GM21447 (cell line): Measurements from ENCODE around the gene ZIC5.

ENCODE experiments used
- ATAC-seq: cut with Tn5 transposase; IDR thresholded peaks from one replicate; pipeline ENCODE4 v1.9.1; 2021; ENCODE audit not compliant: unreplicated experiment

ZIC5 gene

DNA sequence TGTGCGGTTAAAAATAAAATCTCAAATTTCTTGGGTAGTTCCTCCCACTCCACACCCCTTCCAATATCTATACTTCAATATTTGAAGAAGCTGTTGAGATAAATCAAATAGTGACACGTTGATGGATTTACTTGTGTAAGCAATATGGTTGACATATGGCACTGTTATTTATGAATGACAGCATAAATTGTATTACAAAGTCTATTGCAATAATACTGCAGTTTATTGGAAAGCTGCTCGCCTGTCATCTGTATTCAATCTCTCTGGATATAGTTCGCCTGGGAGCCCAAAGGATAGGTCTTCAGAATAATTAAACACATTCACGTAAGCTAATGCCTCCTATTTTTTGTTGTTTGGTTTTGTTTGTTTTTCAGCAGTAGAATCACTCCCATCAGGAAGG, 5.0 kb upstream of the ZIC5 start:
- ATAC-seq = no peak

DNA sequence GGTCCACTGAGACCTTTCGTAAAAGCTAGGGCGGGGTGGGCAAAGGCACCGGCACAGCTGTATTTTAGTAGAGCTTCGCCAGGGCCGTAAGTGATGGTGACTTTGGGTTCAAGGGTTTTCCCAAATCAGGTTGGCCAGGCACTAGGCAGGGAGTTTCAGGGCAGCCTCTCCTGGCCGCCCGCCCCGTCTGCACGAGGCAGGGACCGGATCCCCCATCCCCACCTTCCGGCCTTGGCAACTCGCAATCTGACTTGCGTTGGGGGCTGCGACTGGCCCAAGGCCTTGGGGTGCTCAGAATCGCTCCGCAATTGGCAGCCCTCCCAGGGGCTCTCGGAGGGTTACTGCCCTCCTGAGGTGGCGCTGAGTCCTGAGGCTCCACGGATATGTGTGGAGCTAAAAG, 4.1 kb upstream of the ZIC5 start:
- ATAC-seq = no peak

DNA sequence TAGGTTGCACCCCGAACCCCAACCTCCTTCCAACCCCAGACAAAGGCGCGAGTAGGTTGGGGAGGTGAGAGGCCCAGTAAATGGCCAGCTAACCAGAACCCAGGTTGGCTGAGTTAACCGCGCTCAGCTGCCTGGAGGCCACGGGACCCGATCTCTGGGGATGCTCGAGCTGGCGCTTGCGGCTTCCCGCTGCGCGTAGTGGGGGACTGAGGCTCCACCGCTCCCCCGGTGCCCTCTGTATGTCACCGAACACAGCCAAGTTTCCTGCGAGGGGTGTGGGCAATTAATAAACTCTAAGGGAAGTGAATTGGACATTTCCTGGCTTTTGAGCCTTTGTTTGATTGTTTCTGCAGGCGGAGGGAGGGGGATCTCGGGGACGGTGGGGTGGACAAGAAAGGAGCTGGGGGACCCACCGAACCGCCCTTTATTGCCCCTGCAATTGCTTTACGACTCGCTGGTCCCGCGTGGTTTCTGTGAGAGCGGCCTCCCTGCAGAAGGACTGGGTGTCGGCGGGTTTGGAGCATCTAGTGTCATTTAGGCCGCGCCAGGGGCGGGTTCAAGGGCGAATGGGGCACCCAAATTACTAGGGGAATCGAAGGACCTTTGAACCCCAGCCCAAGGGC, 3.5 kb upstream of the ZIC5 start:
- ATAC-seq = no peak

DNA sequence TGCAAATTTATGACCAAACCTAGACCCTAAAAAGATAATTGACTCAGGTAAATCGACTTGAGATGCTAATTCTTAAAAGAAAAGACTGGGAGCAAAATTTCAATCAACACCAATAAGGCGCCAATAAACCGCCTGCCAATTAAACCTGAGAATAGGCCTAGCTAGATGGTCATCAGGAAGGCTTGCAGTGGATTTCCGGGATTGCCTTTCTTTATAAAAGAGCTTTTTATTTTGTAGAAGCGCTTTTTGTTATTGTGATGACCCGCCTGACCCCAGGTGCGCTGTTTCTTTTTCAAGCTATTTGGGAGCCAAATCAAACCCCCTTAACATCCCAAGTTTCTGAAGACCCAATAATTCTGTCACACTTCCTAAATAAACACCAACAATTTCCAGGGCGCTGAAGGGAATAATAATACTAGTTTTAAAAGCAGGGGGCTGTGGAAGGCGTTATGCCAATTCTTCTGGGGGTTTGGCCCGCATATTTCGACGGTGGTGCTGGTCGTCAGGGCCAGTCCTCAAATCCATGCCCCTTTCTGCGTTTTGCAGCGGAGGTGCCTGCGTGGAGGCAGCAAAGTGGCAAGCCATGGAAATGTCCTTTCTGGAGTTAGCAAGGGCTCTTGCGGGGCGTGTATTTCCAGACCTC, 2.9 kb upstream of the ZIC5 start:
- ATAC-seq = no peak

DNA sequence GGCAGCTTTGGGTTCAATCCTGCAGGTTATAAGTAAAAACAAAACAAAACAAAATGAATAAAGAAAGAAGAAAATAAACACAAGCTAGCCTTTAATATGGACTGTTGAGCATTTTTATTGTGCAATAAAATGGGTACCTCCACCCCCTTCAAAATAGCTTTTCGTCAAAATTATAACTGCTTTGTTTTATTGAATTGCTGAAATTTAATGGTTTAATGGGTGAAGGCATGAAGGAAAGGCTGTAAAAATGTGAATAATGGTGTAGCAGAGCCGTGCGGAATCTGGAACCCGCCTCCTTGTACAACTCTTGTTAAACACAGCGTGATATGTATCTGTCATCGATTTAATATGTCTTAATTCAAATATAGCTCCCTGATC, 2.2 kb upstream of the ZIC5 start:
- ATAC-seq = no peak

DNA sequence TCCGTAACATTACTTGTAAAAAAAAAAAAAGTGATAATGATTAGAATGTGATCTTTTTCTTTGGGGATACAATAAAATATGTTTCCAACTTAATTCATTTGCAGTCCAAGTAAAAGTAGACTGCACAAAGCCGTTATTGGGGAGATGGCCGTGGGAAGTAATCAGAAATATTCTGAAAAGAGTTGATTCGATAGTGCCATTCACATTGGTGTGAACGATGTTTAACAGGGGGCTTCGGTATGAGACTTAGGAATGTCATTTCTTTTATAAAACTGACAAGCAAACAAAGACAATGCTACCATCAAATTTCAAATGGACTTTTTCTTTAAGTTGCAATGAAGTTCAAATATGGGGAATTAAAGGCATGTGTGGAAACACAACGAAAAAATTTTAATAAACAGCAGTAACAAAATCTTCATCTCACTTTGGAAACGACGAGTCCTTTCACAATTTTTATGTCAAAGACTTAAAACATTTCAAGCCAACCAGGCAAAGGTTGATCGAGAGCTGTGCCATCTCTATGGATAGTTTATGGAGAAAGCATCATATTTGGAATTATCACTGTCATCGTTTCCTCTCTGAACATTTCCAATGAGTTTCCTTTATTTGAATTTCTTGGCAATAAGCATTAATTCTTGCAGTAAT, 1.7 kb upstream of the ZIC5 start:
- no peak for ATAC-seq

DNA sequence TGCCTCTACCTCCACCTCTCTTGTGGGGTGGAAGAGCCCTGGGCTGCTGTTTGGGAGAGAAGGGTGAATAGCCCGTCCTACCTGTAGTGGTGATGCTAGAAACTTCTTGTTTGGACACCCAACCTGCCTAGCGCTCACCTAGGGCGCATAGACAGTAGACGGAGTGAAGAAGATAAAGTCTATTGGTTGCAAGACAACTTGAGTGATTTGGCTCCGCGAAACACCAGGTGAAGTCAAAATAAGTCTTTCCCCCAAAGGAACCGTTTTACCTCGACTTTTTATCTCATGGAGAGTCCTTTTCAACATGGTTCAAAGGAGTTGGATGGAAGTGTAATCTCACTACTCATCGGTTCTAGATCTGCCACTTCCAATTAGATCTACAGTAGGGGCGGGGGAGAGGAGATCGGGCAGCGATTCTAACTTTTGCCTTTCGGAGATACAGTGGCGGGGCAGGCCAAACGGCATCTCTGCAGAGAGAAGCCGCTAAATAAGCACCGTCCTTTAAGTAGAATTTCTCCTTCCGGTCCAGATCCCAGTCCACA, 694 bp upstream of the ZIC5 start:
- ATAC-seq = no peak

DNA sequence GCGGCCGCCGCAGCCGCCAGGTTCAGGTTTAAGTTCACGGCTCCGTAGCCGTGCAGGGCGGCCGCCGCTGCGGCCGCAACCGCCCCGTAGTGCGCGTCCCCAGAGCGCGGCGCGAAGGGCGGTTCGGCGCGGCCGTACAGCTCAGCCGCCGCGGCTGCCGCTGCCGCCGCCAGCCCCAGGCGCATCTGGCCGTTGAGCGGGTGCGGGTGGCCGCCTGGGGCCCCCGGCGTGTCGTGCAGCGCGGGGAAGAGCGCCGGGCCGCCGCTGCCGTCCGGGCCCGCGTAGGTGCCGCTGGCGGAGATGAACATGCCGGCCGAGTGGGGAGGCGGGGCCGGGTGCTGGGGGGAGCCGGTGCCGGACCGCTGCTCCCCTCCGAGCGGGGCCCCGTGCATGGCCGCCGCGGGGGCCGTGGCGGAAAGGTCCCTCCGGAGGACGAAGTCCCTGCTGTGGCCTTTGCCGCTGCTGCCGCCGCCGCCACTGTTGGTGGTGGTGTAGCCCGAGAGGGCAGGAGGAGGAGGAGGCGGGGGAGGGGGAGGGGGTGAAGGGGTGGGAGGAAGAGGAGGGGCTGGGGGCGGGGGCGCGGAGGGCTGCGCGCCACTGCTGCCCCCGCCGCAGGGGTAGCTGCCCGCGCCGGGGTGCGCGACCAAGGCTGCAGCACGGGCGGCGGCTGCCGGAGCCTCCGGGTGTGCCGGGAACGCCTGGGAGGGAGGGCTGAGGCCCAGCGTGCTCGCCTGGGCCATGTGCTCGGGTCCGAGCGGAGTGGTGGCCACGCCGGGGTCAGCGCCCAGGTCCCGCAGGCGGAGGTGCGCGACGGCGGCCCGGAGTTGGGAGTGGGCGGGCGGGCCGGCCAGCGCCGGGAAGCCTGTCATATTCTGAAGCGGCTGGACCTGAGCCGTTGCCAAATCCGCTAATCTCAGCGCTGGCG, 654 bp downstream of the ZIC5 start:
- ATAC-seq = no peak

DNA sequence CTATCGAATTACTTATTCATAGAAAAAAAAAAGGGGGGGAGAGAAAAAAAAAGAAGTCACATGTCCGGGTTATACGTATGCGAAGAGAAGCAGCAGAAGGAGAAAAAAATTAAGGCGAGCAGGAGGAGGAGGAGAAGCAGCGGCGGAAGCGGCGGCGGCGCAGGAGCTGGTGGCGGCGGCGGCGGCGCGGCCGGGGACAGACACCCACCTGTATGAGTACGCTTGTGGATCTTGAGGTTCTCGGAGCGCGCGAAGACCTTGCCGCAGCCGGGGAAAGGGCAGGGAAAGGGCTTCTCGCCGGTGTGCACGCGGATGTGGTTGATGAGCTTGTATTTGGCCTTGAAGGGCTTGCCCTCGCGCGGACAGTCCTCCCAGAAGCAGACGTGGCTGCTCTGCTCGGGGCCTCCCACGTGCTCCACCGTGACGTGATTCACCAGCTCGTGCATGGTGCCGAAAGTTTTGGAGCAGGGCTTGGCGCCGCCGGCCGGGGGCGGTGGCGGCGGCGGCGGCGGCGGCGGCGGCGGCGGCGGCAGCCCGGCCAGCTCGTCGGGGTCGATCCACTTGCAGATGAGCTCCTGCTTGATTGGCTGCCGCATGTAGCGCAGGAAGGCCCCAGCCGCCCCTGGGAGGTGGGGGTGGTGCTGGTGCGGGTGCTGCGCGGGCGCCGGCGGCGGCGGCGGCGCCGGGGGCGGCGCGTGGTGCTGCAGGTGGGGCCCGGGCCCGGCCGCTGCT, 1.5 kb downstream of the ZIC5 start:
- no peak for ATAC-seq

DNA sequence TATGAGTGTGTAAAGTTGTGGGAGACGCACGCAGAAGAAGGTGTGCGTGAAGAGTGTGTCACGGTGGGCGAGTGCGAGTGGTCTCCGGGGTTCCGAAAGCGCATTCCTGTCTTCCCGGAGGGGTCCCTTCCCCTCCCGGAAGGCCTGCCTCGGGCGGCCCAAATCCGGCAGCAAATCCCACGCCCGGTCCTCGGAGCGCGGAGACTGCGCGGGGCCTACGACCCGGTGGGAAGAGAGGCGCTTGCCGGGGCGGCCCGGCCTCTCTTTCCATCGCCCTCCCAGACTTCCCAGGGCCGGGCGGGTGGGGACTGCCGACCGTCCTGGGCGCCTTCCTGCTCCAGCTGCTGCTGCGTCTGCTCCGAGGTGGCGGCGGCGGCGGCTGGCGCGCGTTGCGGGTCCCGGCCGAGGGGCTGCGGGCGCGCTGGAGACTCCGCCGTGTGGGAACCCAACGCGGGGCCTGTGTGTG, 2.1 kb downstream of the ZIC5 start:
- no peak for ATAC-seq

DNA sequence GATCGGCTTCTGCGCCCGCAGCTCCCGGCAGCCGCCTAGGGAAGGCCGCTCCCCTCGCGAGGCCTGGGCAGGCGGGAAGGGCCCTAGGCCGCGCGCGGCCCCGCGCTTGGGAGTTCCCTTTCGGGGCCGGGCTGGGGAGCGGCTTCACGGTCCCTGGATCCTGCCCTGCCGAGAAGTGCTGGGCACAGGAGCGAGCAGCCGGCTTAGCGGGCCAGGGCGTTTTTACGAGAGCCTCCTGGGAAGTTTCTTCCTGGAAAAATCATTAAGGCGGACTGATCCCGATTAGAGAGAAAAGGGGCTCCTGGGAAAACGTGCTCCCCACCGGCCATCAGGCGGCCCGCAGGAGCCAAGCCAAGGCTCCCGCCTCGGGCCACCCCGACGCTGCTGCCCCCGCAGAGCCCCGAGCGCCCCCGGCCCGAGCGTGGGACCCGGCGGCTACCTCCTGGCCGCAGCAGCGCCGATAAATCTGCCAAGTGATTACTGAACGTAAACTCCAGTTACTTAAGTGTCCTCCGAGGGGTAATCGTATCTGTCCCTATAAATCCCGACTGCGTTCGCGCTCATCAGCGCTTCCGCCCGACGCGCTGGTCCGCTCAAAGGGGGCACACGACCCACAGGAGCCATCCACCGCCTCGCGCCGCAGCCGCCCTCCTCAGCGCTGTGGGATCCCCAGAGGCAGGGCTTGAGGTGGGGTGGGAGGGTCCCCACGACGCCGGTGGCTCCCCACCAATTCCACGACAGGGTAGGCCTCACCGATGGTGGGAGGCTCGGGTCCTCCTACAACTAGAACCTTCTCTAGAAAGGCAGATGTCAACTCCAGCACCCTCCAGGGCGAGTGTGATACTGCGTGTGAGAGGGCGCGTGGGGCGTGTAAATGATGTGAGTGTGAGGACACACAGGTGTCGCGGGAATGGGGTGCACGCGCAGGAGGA, 2.8 kb downstream of the ZIC5 start:
- ATAC-seq = no peak

DNA sequence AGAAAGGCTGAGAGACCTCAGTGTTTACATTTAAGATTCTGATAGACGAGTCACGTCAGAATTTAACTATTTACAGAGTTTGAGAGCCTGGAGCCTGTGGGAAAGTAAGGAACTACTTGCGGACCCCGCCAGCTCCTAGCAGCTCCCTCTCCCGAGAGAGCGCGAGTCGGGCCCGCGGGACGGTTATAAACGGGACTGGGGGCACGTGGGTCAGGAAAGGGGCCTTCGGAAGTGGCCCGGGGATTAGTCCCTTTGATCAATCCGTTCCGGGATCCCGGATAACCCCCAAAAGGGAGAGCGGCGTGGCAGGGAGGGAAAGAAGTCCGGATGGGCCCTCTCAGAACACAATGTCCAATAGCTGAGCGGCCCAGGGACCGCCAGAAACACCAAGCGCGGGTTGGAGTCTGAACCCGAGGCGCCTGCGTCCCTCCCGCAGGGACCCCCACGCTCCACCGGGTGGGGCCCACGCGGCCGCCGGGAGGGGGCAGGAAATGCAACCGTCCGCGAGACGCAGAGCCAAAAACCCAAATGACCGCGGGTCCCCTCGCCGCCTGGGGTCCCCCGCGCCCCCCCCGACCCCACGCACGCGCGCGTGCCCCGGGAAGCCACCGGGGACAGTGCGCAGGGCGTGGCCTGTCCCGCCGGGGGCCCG, 3.6 kb downstream of the ZIC5 start:
- no peak for ATAC-seq

DNA sequence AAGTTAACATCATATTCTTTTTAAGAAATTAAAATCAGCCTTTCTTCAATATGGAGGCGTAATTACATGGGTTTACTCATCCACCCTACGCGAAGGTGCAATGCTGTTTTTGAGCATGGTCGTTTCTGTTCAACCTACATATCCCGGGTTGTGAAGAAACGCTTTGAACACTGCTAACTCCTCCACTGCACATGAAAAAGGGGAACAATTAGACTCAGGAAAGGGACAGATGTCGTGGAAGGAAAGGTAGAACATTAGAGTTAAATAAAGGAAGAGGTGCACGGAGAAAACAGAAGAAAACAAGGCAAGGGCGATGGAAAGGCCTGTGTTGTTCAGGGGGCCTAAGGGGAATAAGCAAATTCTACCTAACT, 4.1 kb downstream of the ZIC5 start:
- no peak for ATAC-seq

DNA sequence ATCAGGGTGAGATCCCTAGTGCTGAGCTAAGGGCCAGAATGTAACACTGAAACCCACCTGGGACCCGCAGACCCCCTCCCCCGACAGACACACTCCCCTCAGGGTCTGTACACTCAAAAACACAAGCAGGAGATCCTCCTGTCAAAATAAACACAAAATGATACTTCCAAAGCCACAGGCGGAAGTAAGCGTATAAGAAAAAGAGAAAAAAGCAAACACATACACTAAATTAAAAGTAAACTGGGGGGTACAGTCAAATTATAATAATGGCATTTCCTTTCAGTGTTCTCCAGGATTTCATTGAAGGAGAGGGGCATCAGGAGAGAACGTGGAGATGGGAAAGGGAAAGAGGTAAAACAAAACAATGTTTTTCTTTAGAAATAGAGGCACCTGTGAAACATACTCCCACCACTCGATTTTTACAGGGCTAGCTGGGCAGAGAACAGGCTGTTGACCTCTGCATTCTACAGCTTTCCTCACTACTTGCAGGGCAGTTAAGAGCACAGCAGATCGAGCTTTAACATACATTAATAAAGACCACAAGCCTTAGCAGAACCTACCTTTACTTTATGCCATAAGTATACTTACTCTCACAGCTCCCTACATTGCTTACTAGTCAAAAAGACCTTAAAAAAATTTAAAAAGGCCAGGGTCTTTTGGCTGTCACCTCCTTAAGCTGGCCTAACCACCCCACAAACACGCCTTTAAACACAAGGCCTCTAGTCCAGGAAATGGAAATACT, 5.3 kb downstream of the ZIC5 start:
- ATAC-seq = no peak

DNA sequence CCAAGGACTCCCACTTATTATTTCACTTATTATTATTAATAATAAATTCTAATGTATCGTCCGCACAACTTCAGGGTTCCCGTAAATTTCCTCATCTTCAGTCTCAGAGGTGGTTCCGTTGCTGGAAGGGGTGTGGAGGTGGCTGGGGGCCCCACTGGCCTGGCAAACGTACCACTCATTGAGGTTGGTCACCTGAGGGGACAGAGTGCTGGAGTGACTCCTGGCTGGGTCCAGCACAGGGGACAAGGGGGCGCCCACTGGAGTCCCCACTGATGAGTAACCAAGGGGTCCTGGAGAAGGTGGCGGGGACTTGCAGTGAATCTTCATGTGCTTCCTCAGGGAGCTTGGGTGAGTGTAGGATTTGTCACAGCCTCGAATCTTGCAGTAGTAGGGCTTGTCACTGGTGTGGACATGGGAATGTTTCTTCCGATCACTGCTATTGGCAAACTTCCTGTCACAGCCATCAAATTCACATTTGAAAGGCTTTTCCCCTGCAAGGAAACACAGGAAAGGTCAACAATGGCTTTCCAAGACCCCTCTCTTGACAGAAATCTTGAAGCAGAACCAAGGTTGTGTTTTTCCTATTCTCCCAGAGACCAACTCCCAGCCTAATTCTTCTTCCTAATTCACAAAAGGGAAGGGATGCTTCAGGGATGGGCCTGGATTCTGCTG, 6.1 kb downstream of the ZIC5 start:
- ATAC-seq = no peak

DNA sequence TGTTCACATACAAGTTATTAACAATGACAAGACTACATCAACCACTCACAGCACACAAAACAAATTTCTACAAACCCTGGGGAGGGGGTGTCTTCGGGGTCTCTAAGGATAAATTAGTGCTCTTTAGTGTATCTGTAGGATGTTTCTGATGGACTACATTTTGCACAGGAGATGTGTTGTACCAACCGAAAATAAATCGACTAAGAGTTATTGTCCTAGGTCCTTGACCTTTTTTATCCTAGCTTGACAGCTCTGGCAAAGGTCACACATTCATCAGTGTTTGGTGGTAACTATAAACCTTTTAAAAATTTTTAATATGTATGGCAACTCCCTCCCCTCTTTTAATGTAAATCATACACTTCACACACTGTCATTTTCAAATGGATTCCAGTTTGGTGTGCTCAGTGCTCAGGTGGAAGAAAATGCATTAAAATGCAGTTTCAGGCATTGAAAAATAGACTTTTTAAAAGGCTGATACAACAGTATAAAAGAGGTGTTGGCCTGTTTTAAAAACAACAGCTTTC, 7.7 kb downstream of the ZIC5 start:
- no peak for ATAC-seq

DNA sequence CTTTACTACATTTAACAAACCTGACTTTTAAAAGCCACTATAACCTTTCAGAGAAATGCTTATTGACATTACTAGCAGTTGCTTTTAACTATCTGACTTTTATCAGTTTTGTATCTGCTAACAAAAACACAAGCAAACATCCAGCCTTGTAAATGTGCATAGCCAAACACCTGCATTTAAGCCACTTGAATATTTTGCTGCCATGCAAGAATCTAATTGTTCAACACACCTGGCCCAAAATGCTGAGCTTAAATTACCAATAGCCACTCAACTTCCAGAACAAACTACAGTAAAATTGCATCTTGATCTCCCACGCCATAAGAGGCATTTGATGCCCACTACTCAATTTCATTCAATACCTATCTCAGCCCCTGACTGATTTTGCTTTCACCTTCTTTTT, 9.3 kb downstream of the ZIC5 start:
- no peak for ATAC-seq

DNA sequence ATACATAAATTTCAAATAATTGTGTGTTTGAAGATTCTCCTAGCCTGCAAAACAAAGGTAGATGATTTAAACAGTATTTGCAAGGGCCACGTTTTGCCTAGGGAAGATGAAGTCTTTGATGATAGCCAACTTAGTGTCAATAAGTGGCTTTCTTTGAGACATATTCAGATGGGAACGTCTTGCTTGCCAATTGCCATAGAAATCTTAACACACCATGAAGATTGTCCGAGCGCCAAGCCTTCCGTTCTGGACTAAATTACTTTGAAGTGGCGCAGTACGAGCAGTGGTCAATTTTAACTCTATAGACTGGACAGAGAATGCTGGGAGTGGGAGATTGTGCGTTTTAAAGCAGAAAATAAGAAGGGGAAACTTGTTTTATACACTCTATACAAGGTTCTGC, 9.9 kb downstream of the ZIC5 start:
- no peak for ATAC-seq
